T-helper 1 cell treated with Interleukin-12 subunit alpha and Interleukin-12 subunit beta and Interleukin-4 antibody, amounts not matched to agents 30 μg/mL and 1 μg/mL, for 36 hours (primary cell): Measurements from ENCODE around the gene HGS.
A peak's percentile ranks its signal among the peaks of the same experiment; 100 is the strongest.

ENCODE experiments used
- H3K27ac Mint-ChIP-seq: one replicate; pipeline ENCODE4 v1.8.0; 2021; ENCODE audit warnings: mild to moderate bottlenecking, mixed read lengths
- H3K27me3 Mint-ChIP-seq: one replicate; pipeline ENCODE4 v1.8.0; 2021; ENCODE audit warnings: low read depth, mixed read lengths
- H3K36me3 Mint-ChIP-seq: one replicate; pipeline ENCODE4 v1.8.0; 2021; ENCODE audit warnings: low read depth, mixed read lengths
- H3K4me1 Mint-ChIP-seq: one replicate; pipeline ENCODE4 v1.8.0; 2021; ENCODE audit warnings: low read depth, mixed read lengths
- H3K4me3 Mint-ChIP-seq: one replicate; pipeline ENCODE4 v1.8.0; 2021; ENCODE audit warnings: mild to moderate bottlenecking, moderate library complexity, mixed read lengths
- H3K9me3 Mint-ChIP-seq: one replicate; pipeline ENCODE4 v1.8.0; 2021; ENCODE audit warnings: mixed read lengths

HGS gene

GRCh38 chr17:81683584-81684441 is at the start of gene HGS, which contains the start of gene ARL16:
Gene HGS (plus strand): TSS chr17:81684011. CDS start chr17:81684067, 56 bp downstream.
Gene ARL16 (minus strand): TSS chr17:81683797. CDS start chr17:81683753, 44 bp downstream.
- Mint-ChIP-seq H3K4me3 (peak within 1 kb of the TSS; percentile 98), H3K9me3 (no peaks in the 10 kb centered on the region), H3K4me1 (peaks cover 21% of the 10 kb centered on the region), H3K27me3 (no peaks in the 10 kb centered on the region), H3K36me3 (peaks cover 26% of the 10 kb centered on the region), H3K27ac (peak within 1 kb of the TSS; percentile 95)

GRCh38 chr17:81635431-81635830 is 48.4 kb upstream of the HGS start:
- Mint-ChIP-seq H3K9me3 (no peaks in the 10 kb centered on the region), H3K27me3 (no peaks in the 10 kb centered on the region), H3K27ac (peak overlapping the region; percentile 8), H3K4me1 (peaks cover 12% of the 10 kb centered on the region), H3K36me3 (peaks cover 8% of the 10 kb centered on the region), H3K4me3 (peak overlapping the region; percentile 93)

- Mint-ChIP-seq H3K36me3 (peaks cover 8% of the 10 kb centered on the region), H3K27me3 (no peaks in the 10 kb centered on the region), H3K4me3 (peak overlapping the region; percentile 93), H3K9me3 (no peaks in the 10 kb centered on the region), H3K27ac (peak overlapping the region; percentile 82), H3K4me1 (peaks cover 11% of the 10 kb centered on the region)
These were observed 47.8 kb upstream of the HGS start for GRCh38 chr17:81635973-81636504.

GRCh38 chr17:81636505-81637288 is 47.1 kb upstream of the HGS start, which contains the start of the genes NPLOC4 and TSPAN10:
Gene NPLOC4 (minus strand): TSS chr17:81637112. CDS start chr17:81636930, 182 bp downstream.
Gene TSPAN10 (plus strand): TSS chr17:81637196. CDS start chr17:81642413, 5,217 bp downstream.
- Mint-ChIP-seq H3K27me3 (no peaks in the 10 kb centered on the region), H3K36me3 (peaks cover 8% of the 10 kb centered on the region), H3K27ac (peak within 1 kb of the TSS; percentile 82), H3K4me3 (peak within 1 kb of the TSS; percentile 93), H3K4me1 (peaks cover 11% of the 10 kb centered on the region), H3K9me3 (no peaks in the 10 kb centered on the region)

- Mint-ChIP-seq H3K4me3 (no peak overlapping the region), H3K27me3 (no peaks in the 10 kb centered on the region), H3K4me1 (peaks cover 8% of the 10 kb centered on the region), H3K27ac (no peak overlapping the region), H3K36me3 (peaks cover 4% of the 10 kb centered on the region), H3K9me3 (no peaks in the 10 kb centered on the region)
These were observed 45.1 kb upstream of the HGS start for GRCh38 chr17:81638683-81639082.

GRCh38 chr17:81640011-81640410 is 43.8 kb upstream of the HGS start:
- Mint-ChIP-seq H3K9me3 (no peaks in the 10 kb centered on the region), H3K36me3 (peaks cover 4% of the 10 kb centered on the region), H3K4me3 (no peak overlapping the region)

GRCh38 chr17:81641825-81642489 is 41.9 kb upstream of the HGS start:
- Mint-ChIP-seq H3K9me3 (no peaks in the 10 kb centered on the region), H3K27ac (no peak overlapping the region), H3K4me1 (no peaks in the 10 kb centered on the region), H3K36me3 (no peaks in the 10 kb centered on the region), H3K4me3 (no peak overlapping the region), H3K27me3 (peaks cover 3% of the 10 kb centered on the region)

More at GRCh38 chr17:81640011-81640410, 43.8 kb upstream of the HGS start:
- H3K4me1 Mint-ChIP-seq = peaks cover 8% of the 10 kb centered on the region
- no peak overlapping the region for H3K27ac Mint-ChIP-seq
- no peaks in the 10 kb centered on the region for H3K27me3 Mint-ChIP-seq

- H3K4me3 Mint-ChIP-seq = no peak overlapping the region
- no peaks in the 10 kb centered on the region for H3K4me1 Mint-ChIP-seq
- no peak overlapping the region for H3K27ac Mint-ChIP-seq
- H3K9me3 Mint-ChIP-seq = no peaks in the 10 kb centered on the region
- H3K27me3 Mint-ChIP-seq = peaks cover 22% of the 10 kb centered on the region
- no peaks in the 10 kb centered on the region for H3K36me3 Mint-ChIP-seq
These were observed 39.3 kb upstream of the HGS start for GRCh38 chr17:81644496-81644895.

- H3K4me1 Mint-ChIP-seq = no peaks in the 10 kb centered on the region
- no peaks in the 10 kb centered on the region for H3K9me3 Mint-ChIP-seq
- no peaks in the 10 kb centered on the region for H3K36me3 Mint-ChIP-seq
- peaks cover 22% of the 10 kb centered on the region for H3K27me3 Mint-ChIP-seq
- H3K4me3 Mint-ChIP-seq = no peak overlapping the region
- H3K27ac Mint-ChIP-seq = no peak overlapping the region
These were observed 38.5 kb upstream of the HGS start for GRCh38 chr17:81644976-81645952.

GRCh38 chr17:81646869-81647600 is 36.8 kb upstream of the HGS start:
- H3K4me1 Mint-ChIP-seq = no peaks in the 10 kb centered on the region
- peaks cover 3% of the 10 kb centered on the region for H3K36me3 Mint-ChIP-seq
- H3K27me3 Mint-ChIP-seq = peaks cover 26% of the 10 kb centered on the region
- H3K4me3 Mint-ChIP-seq = no peak overlapping the region
- H3K9me3 Mint-ChIP-seq = no peaks in the 10 kb centered on the region
- H3K27ac Mint-ChIP-seq = no peak overlapping the region

- H3K27ac Mint-ChIP-seq = no peak overlapping the region
These were observed 36.2 kb upstream of the HGS start for GRCh38 chr17:81647640-81648012.

GRCh38 chr17:81648013-81648706 is 35.7 kb upstream of the HGS start:
- Mint-ChIP-seq H3K36me3 (peaks cover 3% of the 10 kb centered on the region), H3K9me3 (no peaks in the 10 kb centered on the region), H3K27ac (no peak overlapping the region), H3K4me3 (no peak overlapping the region), H3K27me3 (peaks cover 26% of the 10 kb centered on the region), H3K4me1 (no peaks in the 10 kb centered on the region)

More at GRCh38 chr17:81647640-81648012, 36.2 kb upstream of the HGS start:
- Mint-ChIP-seq H3K4me3 (no peak overlapping the region), H3K36me3 (peaks cover 3% of the 10 kb centered on the region), H3K27me3 (peaks cover 26% of the 10 kb centered on the region), H3K9me3 (no peaks in the 10 kb centered on the region), H3K4me1 (no peaks in the 10 kb centered on the region)
